GM23248 (cell line): Measurements from ENCODE around the gene DXO.

Experiments used
- EZH2 ChIP-seq: fragments of 200-600 bp; sonication (generic); IDR thresholded peaks from 2 replicates; pipeline ENCODE4 v1.6.1; 2018; ENCODE audit warnings: antibody characterized with exemption, mild to moderate bottlenecking; ENCODE audit not compliant: insufficient read depth, poor library complexity, severe bottlenecking
- EZH2phosphoT487 ChIP-seq: fragments of 200-600 bp; sonication (generic); IDR thresholded peaks from 2 replicates; pipeline ENCODE4 v1.6.1; 2018; ENCODE audit warnings: antibody characterized with exemption, moderate library complexity, mild to moderate bottlenecking, low read depth; ENCODE audit not compliant: insufficient read depth

- TF ChIP-seq EZH2 (no peak), EZH2phosphoT487 (no peak)
Measured at GRCh38 chr6:31963921-31964320, 8.0 kb downstream of the DXO start.
